ENCODE data around the gene HECW1.

DNA sequence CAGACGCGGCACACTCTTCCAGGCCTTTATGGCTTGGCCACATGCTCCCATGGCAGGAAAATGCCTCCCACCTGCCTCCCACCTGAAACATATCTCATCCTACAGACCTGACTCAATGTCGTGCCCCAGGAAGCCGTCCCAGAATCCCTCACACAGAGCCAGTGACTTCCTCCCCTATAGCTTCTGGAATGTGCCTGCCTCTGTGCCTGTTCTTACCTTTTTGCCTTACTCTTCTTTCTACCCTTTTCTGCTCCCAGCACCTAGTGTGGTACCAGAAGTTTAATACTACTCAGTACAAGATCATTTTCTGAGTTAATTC is 346.5 kb downstream of the HECW1 start:
- TF ChIP-seq, protein P1, sequence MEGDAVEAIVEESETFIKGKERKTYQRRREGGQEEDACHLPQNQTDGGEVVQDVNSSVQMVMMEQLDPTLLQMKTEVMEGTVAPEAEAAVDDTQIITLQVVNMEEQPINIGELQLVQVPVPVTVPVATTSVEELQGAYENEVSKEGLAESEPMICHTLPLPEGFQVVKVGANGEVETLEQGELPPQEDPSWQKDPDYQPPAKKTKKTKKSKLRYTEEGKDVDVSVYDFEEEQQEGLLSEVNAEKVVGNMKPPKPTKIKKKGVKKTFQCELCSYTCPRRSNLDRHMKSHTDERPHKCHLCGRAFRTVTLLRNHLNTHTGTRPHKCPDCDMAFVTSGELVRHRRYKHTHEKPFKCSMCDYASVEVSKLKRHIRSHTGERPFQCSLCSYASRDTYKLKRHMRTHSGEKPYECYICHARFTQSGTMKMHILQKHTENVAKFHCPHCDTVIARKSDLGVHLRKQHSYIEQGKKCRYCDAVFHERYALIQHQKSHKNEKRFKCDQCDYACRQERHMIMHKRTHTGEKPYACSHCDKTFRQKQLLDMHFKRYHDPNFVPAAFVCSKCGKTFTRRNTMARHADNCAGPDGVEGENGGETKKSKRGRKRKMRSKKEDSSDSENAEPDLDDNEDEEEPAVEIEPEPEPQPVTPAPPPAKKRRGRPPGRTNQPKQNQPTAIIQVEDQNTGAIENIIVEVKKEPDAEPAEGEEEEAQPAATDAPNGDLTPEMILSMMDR (IDR thresholded peaks at IDR 0.05) = no peak
- no peak for TF ChIP-seq SIN3A (IDR thresholded peaks at IDR 0.05; ENCODE audit: borderline replicate concordance, insufficient read depth, low read depth, low read length)
